BJ (cell line): ENCODE measurements around the gene NDUFV1. TPM values are rescaled to one million over a fixed set of nuclear protein-coding genes. Genes with fewer than 3 reads are reported as not detected.
"Not testable (repeated sequence)": the region's sequence is repeated elsewhere in the genome, so short reads cannot be mapped to it uniquely, and the experiment has no call there.

Experiments
- CTCF ChIA-PET: fragments of 350-600 bp; formaldehyde crosslinking; extraction: SDS; loops from one replicate; lab custom pipeline; 2021; ENCODE audit warnings: antibody characterized with exemption, inconsistent platforms; lab: Yijun Ruan, JAX
- POLR2A ChIA-PET: fragments of 300-600 bp; sonication (Branson Sonifier 250); formaldehyde crosslinking; extraction: SDS; loops from one replicate; lab custom pipeline; 2021; ENCODE audit warnings: antibody characterized with exemption; lab: Charles Lee
- DNase-seq: peaks from one replicate; pipeline ENCODE4 v3.0.0-alpha.2; 2011; ENCODE audit warnings: low read depth
- H3K27me3 ChIP-seq: 2 replicates; pipeline ENCODE4 v1.6.0; 2011; ENCODE audit warnings: low read length; ENCODE audit not compliant: control insufficient read depth, insufficient read depth
- H3K36me3 ChIP-seq: 2 replicates; pipeline ENCODE4 v1.5.1; 2011; ENCODE audit warnings: low read length; ENCODE audit not compliant: control insufficient read depth, insufficient read depth
- H3K4me3 ChIP-seq: 2 replicates; pipeline ENCODE4 v1.5.1; 2011; ENCODE audit warnings: low read depth, mild to moderate bottlenecking, control low read depth, low read length
- polyA plus RNA-seq: library from polyadenylated mRNA; depleted of rRNA; stranded (reverse); fragments of >200 nt; gene quantifications from 2 replicates; pipeline ENCODE4 v1.2.3, GENCODE V29; 2011
- TF ChIP-seq, protein P1 (sequence below): IDR thresholded peaks from 2 replicates; pipeline ENCODE4 v1.5.1; 2011; ENCODE audit warnings: low read depth, mild to moderate bottlenecking, control low read depth, inconsistent platforms, low read length, moderate library complexity; ENCODE audit not compliant: insufficient read depth

NDUFV1 gene
- polyA plus RNA-seq, 1 experiment: 149 TPM

DNA sequence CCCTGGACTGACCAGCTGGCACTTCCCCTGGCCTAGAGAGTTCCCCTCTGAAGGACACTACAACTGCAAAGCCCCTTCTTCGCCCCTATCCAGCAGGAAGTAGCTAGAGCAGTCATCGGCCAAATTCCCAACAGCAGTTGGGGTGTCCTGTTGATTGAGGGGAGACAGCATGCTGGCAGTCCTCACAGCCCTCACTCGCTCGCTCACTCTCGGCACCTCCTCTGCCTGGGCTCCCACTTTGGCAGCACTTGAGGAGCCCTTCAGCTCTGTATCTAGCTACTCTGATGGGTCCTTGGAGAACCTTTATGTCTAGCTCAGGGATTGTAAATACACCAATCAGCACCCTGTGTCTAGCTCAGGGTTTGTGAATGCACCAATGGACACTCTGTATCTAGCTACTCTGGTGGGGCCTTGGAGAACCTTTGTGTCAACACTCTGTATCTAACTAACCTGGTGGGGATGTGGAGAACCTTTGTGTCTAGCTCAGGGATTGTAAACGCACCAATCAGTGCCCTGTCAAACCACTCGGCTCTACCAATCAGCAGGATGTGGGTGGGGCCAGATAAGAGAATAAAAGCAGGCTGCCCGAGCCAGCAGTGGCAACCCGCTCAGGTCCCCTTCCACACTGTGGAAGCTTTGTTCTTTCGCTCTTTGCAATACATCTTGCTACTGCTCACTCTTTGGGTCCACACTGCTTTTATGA is 19.5 kb downstream of the NDUFV1 start:
- H3K36me3 ChIP-seq, H3K4me3 ChIP-seq, DNase-seq, H3K27me3 ChIP-seq, POLR2A ChIA-PET: not testable (repeated sequence)
- CTCF ChIA-PET: interaction anchor here (1.2 to 6.3 kb wide), 2 partner anchors 10 to 17 kb away, joined by 3 to 88 read pairs; no protein-coding TSS in a partner anchor

DNA sequence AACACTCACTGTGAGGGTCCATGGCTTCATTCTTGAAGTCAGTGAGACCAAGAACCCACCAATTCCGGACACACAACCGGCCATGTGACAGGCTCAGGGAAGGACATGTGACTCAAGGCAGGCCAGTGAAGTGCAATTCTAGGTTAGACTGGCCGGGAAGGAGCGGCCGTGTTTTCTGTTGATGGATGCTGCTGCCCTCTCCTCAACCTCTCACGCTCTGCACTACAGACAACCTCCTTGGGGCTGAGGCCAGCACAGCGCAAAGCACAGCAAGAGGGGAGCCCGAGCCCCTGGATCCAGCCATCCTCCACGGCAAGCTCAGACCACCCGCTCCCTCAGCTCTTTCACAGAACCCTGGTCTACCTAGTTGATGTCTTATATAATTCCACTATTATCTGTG is 20.2 kb downstream of the NDUFV1 start:
- no peaks in the 10 kb centered on the region for H3K36me3 ChIP-seq
- TF ChIP-seq, protein P1, sequence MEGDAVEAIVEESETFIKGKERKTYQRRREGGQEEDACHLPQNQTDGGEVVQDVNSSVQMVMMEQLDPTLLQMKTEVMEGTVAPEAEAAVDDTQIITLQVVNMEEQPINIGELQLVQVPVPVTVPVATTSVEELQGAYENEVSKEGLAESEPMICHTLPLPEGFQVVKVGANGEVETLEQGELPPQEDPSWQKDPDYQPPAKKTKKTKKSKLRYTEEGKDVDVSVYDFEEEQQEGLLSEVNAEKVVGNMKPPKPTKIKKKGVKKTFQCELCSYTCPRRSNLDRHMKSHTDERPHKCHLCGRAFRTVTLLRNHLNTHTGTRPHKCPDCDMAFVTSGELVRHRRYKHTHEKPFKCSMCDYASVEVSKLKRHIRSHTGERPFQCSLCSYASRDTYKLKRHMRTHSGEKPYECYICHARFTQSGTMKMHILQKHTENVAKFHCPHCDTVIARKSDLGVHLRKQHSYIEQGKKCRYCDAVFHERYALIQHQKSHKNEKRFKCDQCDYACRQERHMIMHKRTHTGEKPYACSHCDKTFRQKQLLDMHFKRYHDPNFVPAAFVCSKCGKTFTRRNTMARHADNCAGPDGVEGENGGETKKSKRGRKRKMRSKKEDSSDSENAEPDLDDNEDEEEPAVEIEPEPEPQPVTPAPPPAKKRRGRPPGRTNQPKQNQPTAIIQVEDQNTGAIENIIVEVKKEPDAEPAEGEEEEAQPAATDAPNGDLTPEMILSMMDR: no peak
- no peaks in the 10 kb centered on the region for H3K27me3 ChIP-seq
- DNase-seq: no peak
- no peak overlapping the region for H3K4me3 ChIP-seq
- POLR2A ChIA-PET: no interaction called here
- CTCF ChIA-PET: interaction anchor here (1.2 to 6.3 kb wide), 2 partner anchors 11 to 18 kb away, joined by 3 to 88 read pairs; no protein-coding TSS in a partner anchor

DNA sequence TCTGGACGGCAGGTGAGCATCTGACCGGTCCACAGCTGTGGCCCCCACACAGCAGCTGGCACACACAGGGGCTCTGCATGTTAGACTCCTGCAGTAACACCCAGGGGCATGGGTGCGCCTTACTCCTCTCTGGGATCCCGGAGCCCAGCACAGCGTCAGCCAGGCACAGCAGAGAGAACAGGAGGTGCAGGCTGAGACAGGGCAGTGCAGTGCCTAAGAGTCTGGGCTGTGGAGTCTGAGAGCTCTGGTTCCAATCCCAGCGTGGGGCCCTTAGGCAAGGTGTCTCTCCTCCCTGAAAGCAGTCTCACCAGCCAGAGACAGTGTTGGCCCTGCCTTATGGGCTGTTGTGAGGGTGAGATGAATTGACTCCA is 20.7 kb downstream of the NDUFV1 start:
- TF ChIP-seq, protein P1: no peak
- ChIA-PET CTCF (interaction anchor here (1.2 to 6.3 kb wide), 2 partner anchors 11 to 18 kb away, joined by 3 to 88 read pairs; no protein-coding TSS in a partner anchor), POLR2A (no interaction called here)
- H3K36me3 ChIP-seq: no peaks in the 10 kb centered on the region
- no peaks in the 10 kb centered on the region for H3K27me3 ChIP-seq
- DNase-seq: no peak
- H3K4me3 ChIP-seq: no peak overlapping the region

DNA sequence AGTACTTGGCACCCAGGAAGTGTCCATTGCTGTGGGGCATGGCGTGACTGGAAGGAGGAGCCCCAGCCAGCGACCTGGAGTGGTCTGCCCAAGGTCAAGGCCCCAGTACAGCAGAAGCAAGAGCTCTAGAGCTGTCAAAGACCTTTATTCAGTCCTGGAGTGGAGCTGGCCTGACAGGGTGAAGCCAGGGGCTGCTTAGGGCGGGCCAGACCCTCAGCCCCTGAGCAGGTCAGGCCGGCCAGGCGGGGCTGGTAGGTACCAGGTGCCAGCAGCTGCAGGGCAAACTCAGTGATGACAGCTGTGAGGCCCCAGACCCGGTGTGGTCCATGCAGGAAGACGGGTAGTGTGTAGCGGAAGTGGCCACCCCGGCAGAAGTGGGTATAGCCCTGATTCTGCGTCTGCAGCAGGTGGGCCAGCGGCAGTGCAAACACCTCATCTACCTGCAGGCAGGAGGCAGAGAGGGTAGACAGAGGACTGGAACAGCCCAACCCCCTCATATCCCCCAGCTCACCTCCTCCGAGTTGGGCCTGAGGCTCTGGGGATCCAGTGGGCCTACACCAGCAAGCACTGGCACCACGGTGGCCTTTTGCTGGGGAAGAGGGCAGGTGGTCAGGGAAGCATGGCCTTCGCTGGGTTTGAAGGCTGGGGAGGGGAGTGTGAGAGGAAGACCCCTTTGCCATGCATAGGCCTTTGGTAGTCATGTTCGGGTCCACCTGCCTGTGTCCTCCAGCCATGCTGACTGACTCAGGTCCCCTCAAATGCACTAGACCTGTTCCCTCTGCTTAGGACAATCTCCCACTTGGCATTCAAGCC is 21.3 kb downstream of the NDUFV1 start:
- no peak for DNase-seq
- no peaks in the 10 kb centered on the region for H3K27me3 ChIP-seq
- CTCF ChIA-PET: interaction anchor here (1.0 to 7.2 kb wide), 5 partner anchors 12 to 30 kb away, joined by 3 to 88 read pairs (median 48); partner anchors contain the start of genes ACY3 and TBX10
- H3K4me3 ChIP-seq: no peak overlapping the region
- POLR2A ChIA-PET: no interaction called here
- H3K36me3 ChIP-seq: no peaks in the 10 kb centered on the region
- TF ChIP-seq, protein P1: no peak

DNA sequence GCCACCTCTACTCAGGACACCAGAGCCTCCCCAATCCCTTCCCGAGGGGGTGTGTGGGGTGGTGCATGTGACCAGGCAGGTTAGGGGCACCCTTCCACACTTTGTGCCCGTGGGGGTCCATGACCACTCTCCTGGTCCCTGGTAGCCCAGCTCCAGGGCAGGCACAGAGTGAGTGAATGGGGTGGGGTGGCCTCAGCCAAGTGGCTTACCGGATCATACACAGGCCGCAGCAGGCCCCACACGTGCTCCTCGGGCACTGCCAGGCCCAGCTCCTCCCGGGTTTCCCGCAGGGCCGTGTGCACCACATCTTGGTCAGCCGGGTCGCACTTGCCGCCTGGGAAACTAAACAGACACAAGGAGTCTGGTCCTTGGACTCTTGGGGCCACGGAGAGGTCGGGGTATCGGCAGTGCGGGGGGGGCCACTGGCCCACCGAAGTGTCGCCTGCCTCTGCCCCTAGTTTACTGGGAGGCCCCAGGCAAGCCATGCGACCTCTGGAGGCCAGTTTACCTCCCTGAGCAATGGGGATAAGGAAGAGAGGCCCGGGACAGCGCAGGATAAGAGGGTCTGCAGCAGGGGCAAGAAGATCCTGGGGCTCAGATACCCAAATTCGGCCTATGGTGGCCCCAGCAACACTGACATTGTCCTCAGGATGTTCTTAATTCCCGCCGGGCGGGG is 22.1 kb downstream of the NDUFV1 start:
- TF ChIP-seq, protein P1: no peak
- Histone ChIP-seq H3K36me3 (no peaks in the 10 kb centered on the region), H3K4me3 (peak overlapping the region; percentile 71), H3K27me3 (no peaks in the 10 kb centered on the region)
- no peak for DNase-seq
- CTCF ChIA-PET: interaction anchor here (0.6 to 7.2 kb wide), 12 partner anchors 11 to 120 kb away, joined by 3 to 88 read pairs (median 4); partner anchors contain the start of genes ACY3 and TBX10
- POLR2A ChIA-PET: no interaction called here
